Thyroid gland (tissue), 4 donors: ENCODE measurements around the gene NUDT16L1.

Source experiments
- CTCF ChIP-seq, 6 experiments: fragments of 200-600 bp in 3 of 6; fragments of 450-650 bp in 3 of 6; sonication (generic) in 3 of 6; IDR thresholded peaks; one replicate each; pipeline ENCODE4 v1.5.1; 2016 to 2019; ENCODE audit warnings: antibody characterized with exemption in 6 of 6, mild to moderate bottlenecking in 2 of 6, inconsistent platforms in 1 of 6, moderate library complexity in 1 of 6
- POLR2A ChIP-seq, 2 donors: fragments of 450-650 bp; IDR thresholded peaks; one replicate each; pipeline ENCODE4 v1.6.1; 2017; ENCODE audit warnings: antibody characterized with exemption in 2 of 2, mild to moderate bottlenecking in 2 of 2, moderate library complexity in 1 of 2

DNA sequence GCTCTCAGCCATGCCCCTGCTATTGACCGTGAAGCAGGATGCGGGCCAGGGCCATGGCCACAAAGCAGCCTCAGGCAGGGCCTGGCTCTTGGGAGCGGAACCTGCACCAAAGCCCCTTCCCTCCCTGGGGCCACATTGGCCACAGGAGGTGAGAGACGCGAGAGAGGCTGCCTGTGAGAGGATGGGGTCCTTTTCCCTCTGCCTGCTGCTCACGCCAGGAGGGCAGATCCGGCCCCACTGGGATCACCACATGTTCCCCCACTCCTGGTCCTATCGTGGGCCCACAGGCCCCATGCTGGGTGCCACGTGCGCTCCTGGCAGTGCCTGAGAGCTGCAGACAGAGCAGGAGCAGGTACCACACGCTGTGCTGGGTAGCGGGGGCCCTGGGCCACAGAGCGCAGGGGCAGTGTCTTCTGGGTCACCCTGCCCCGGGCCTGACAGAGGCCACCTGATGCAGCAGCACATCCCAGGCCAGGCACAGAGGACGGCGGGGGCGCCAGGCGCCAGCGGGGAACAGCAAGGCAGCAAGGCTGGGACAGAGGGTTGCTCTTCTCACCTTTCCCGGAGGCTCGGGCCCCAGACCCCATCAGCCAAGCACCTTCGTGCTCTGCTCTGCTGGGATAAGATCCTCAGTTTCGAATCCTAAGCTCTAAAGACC, 9.2 kb upstream of the NUDT16L1 start:
- TF ChIP-seq CTCF (IDR thresholded peaks at IDR 0.05) (no peak), POLR2A (IDR thresholded peaks at IDR 0.05) (no peak)
